SK-N-SH (cell line): ENCODE results near the gene PPP2R5C. TPM values are rescaled to one million over a fixed set of nuclear protein-coding genes. Genes with fewer than 3 reads are reported as not detected.

Source experiments
- CTCF ChIA-PET: fragments of 300-600, 350-600 bp; formaldehyde crosslinking; extraction: SDS; loops from one replicate; lab custom pipeline; 2021; lab: Yijun Ruan, JAX
- POLR2A ChIA-PET: fragments of 350-600 bp; sonication (Branson Sonifier 250); formaldehyde crosslinking; extraction: SDS; loops from one replicate; lab custom pipeline; 2020; ENCODE audit warnings: antibody characterized with exemption, inconsistent platforms; lab: Yijun Ruan, JAX
- DNase-seq: peaks from one replicate; pipeline ENCODE4 v3.0.0; 2012
- H2AFZ ChIP-seq: fragments of 200-600 bp; sonication (generic); 2 replicates; pipeline ENCODE4 v1.8.1; 2016; ENCODE audit warnings: antibody characterized with exemption, mild to moderate bottlenecking, low read depth
- H3F3A ChIP-seq: fragments of 200-600 bp; sonication (generic); replicated peaks from 2 replicates; pipeline ENCODE3; 2016; ENCODE audit warnings: antibody characterized with exemption, mild to moderate bottlenecking; ENCODE audit not compliant: insufficient read depth
- H3K27ac ChIP-seq, 2 experiments: fragments of 200-500 bp in 1 of 2; fragments of 200-600 bp in 1 of 2; sonication (Bioruptor generic) in 1 of 2; sonication (generic), shearing (Covaris generic) in 1 of 2; 2 replicates each; pipeline versions ENCODE4 v1.5.1 to v1.6.1; 2014 to 2016; ENCODE audit warnings: low read depth in 2 of 2, inconsistent platforms in 1 of 2, low read length in 1 of 2, mild to moderate bottlenecking in 1 of 2, mixed read lengths in 1 of 2
- H3K27me3 ChIP-seq: fragments of 200-600 bp; sonication (generic), shearing (Covaris generic); 2 replicates; pipeline ENCODE4 v1.6.1; 2016; ENCODE audit warnings: mixed run types; ENCODE audit not compliant: insufficient read depth
- H3K36me3 ChIP-seq, 2 experiments: fragments of 200-500 bp in 1 of 2; fragments of 200-600 bp in 1 of 2; sonication (Bioruptor generic) in 1 of 2; sonication (generic) in 1 of 2; replicated peaks in 1 of 2; 2 replicates each; pipeline versions ENCODE3 to v1.5.1; 2014 to 2016; ENCODE audit warnings: low read length in 1 of 2, mild to moderate bottlenecking in 1 of 2; ENCODE audit not compliant: insufficient read depth in 2 of 2, control insufficient read depth in 1 of 2
- H3K4me1 ChIP-seq, 2 experiments: fragments of 200-500 bp in 1 of 2; fragments of 200-600 bp in 1 of 2; sonication (Bioruptor generic) in 1 of 2; sonication (generic), shearing (Covaris generic) in 1 of 2; 2 replicates each; pipeline versions ENCODE4 v1.5.1 to v1.6.1; 2014 to 2016; ENCODE audit warnings: low read depth in 1 of 2, low read length in 1 of 2, mixed run types in 1 of 2; ENCODE audit not compliant: insufficient read depth in 2 of 2, control insufficient read depth in 1 of 2
- H3K4me2 ChIP-seq: fragments of 200-600 bp; sonication (generic), shearing (Covaris generic); 2 replicates; pipeline ENCODE4 v1.6.1; 2017; ENCODE audit warnings: mixed run types
- H3K4me3 ChIP-seq, 2 experiments: fragments of 200-500 bp in 1 of 2; fragments of 200-600 bp in 1 of 2; sonication (Bioruptor generic) in 1 of 2; sonication (generic), shearing (Covaris generic) in 1 of 2; 2 replicates each; pipeline versions ENCODE4 v1.5.1 to v1.8.1; 2014 to 2016; ENCODE audit warnings: low read depth in 2 of 2, inconsistent platforms in 1 of 2, low read length in 1 of 2, mild to moderate bottlenecking in 1 of 2, mixed read lengths in 1 of 2, moderate library complexity in 1 of 2
- H3K79me2 ChIP-seq: fragments of 200-600 bp; sonication (generic); 2 replicates; pipeline ENCODE4 v1.8.1; 2017; ENCODE audit warnings: mild to moderate bottlenecking; ENCODE audit not compliant: insufficient read depth
- H3K9ac ChIP-seq: fragments of 200-600 bp; sonication (generic); 2 replicates; pipeline ENCODE4 v1.6.1; 2017; ENCODE audit warnings: mixed run types
- H3K9me2 ChIP-seq: fragments of 200-600 bp; sonication (generic); 2 replicates; pipeline ENCODE4 v1.6.1; 2017; ENCODE audit warnings: mixed run types
- H3K9me3 ChIP-seq: fragments of 200-600 bp; sonication (generic); 2 replicates; pipeline ENCODE4 v1.6.1; 2017; ENCODE audit warnings: mixed run types, mild to moderate bottlenecking, moderate library complexity
- H4K20me1 ChIP-seq: fragments of 200-600 bp; sonication (generic); 2 replicates; pipeline ENCODE4 v1.6.1; 2017; ENCODE audit warnings: mild to moderate bottlenecking, mixed run types; ENCODE audit not compliant: insufficient read depth
- CHD2 ChIP-seq: fragments of 150-350 bp; IDR thresholded peaks from 2 replicates; pipeline ENCODE4 v1.6.1; 2018; ENCODE audit warnings: low read length; ENCODE audit not compliant: partially characterized antibody
- FOXM1 ChIP-seq: IDR thresholded peaks from 2 replicates; pipeline ENCODE4 v1.4.0; 2012; ENCODE audit warnings: low read depth, mild to moderate bottlenecking
- GATA2 ChIP-seq: sonication (generic); formaldehyde crosslinking; IDR thresholded peaks from 2 replicates; pipeline ENCODE4 v1.5.0; 2020; ENCODE audit warnings: mild to moderate bottlenecking, missing genetic modification reagents
- JUND ChIP-seq: IDR thresholded peaks from 2 replicates; pipeline ENCODE4 v1.4.0; 2012
- MEF2A ChIP-seq: IDR thresholded peaks from 2 replicates; pipeline ENCODE4 v1.4.0; 2012; ENCODE audit warnings: low read depth, borderline replicate concordance
- NFIC ChIP-seq: IDR thresholded peaks from 2 replicates; pipeline ENCODE4 v1.4.0; 2012; ENCODE audit warnings: borderline replicate concordance
- NRF1 ChIP-seq: IDR thresholded peaks from 2 replicates; pipeline ENCODE4 v1.6.1; 2012; ENCODE audit warnings: low read depth, mild to moderate bottlenecking, low read length
- POLR2AphosphoS5 ChIP-seq: IDR thresholded peaks from 2 replicates; pipeline ENCODE4 v1.6.1; 2012; ENCODE audit warnings: low read depth, low read length
- RCOR1 ChIP-seq: fragments of 150-350 bp; IDR thresholded peaks from 2 replicates; pipeline ENCODE4 v1.6.1; 2017; ENCODE audit warnings: antibody characterized with exemption, low read length
- TAF1 ChIP-seq: IDR thresholded peaks from 2 replicates; pipeline ENCODE4 v1.6.1; 2012; ENCODE audit warnings: low read depth, mild to moderate bottlenecking, low read length, moderate library complexity, borderline replicate concordance
- TEAD4 ChIP-seq: IDR thresholded peaks from 2 replicates; pipeline ENCODE4 v1.4.0; 2012; ENCODE audit warnings: mild to moderate bottlenecking, borderline replicate concordance; ENCODE audit not compliant: insufficient read depth
- YY1 ChIP-seq: IDR thresholded peaks from 2 replicates; pipeline ENCODE4 v1.4.0; 2012; ENCODE audit warnings: low read depth, mild to moderate bottlenecking
- WGBS: methylation state at CpG from one replicate; pipeline ENCODE4 v1.1.6; 2017; ENCODE audit warnings: low lambda C conversion rate; 5-methylcytosine and 5-hydroxymethylcytosine counted together
- polyA plus RNA-seq, 3 experiments: library from polyadenylated mRNA; depleted of rRNA; stranded (reverse); fragments of >200 nt; gene quantifications; 2 replicates each; pipeline ENCODE4 v1.2.3, GENCODE V29; 2012
- TF ChIP-seq, protein P1 (sequence below): IDR thresholded peaks from 2 replicates; pipeline ENCODE4 v1.4.0; 2012; ENCODE audit warnings: low read depth, borderline replicate concordance
- TF ChIP-seq, protein P2 (sequence below): fragments of 150-350 bp; IDR thresholded peaks from 2 replicates; pipeline ENCODE4 v1.6.1; 2017; ENCODE audit warnings: antibody characterized with exemption, low read length, low read depth, borderline replicate concordance
- TF ChIP-seq, protein P3 (sequence below): fragments of 150-350 bp; IDR thresholded peaks from 2 replicates; pipeline ENCODE4 v1.6.1; 2016; ENCODE audit warnings: mild to moderate bottlenecking, low read depth, low read length
- TF ChIP-seq, protein P4 (sequence below): IDR thresholded peaks from 2 replicates; pipeline ENCODE4 v1.4.0; 2012; ENCODE audit warnings: low read depth, borderline replicate concordance

Gene PPP2R5C
- polyA plus RNA-seq, 1 of the 3 experiments (the other 2 are of a cell fraction), result 43.7 TPM

DNA sequence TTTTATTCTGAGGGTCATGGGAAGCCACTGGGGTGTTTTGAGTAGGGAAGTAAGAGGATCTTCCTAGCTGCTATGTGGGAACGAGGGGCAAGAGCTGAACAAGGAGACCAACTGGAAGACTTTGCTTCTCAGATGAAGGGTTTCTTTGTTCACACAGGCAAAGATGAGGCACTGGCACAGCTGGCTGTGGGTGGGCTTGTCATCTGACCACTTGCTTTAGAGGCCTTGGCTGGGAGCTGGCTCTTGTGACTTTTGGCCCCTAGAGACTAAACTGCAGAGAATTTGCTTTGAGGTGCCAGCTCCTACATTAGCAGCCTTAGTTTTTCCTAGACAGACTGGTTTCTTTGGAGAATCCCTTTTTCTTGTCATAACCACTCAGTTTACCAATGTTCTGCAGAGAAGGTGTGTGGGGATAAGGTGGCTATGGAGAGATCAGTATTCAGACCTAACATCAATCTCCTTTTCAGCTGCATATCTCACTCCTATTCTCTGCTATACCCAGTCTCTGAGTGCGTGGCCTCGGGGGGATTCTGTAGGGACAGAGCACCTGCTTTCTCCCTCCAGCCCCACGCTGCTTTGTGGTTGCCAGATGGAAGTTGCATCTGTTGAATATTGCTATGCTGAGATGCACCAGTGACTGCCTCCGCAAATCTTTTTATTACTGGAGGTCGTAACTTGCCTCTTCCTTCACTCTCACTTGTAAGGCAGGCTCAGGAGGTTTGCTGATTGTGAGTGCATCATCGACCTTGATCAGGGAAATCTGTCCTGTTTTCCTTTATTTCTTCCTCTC is 12.7 kb downstream of the PPP2R5C start:
- DNase-seq, result no peak
- TF ChIP-seq NRF1 (no peak), TAF1 (no peak), FOXM1 (no peak), JUND (no peak), MEF2A (no peak), GATA2 (no peak), TEAD4 (no peak), YY1 (no peak), CHD2 (no peak), POLR2AphosphoS5 (no peak), NFIC (no peak), RCOR1 (no peak)
- TF ChIP-seq, protein P1, sequence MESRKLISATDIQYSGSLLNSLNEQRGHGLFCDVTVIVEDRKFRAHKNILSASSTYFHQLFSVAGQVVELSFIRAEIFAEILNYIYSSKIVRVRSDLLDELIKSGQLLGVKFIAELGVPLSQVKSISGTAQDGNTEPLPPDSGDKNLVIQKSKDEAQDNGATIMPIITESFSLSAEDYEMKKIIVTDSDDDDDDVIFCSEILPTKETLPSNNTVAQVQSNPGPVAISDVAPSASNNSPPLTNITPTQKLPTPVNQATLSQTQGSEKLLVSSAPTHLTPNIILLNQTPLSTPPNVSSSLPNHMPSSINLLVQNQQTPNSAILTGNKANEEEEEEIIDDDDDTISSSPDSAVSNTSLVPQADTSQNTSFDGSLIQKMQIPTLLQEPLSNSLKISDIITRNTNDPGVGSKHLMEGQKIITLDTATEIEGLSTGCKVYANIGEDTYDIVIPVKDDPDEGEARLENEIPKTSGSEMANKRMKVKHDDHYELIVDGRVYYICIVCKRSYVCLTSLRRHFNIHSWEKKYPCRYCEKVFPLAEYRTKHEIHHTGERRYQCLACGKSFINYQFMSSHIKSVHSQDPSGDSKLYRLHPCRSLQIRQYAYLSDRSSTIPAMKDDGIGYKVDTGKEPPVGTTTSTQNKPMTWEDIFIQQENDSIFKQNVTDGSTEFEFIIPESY, result no peak
- TF ChIP-seq, protein P2, sequence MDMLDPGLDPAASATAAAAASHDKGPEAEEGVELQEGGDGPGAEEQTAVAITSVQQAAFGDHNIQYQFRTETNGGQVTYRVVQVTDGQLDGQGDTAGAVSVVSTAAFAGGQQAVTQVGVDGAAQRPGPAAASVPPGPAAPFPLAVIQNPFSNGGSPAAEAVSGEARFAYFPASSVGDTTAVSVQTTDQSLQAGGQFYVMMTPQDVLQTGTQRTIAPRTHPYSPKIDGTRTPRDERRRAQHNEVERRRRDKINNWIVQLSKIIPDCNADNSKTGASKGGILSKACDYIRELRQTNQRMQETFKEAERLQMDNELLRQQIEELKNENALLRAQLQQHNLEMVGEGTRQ, result no peak
- TF ChIP-seq, protein P3, sequence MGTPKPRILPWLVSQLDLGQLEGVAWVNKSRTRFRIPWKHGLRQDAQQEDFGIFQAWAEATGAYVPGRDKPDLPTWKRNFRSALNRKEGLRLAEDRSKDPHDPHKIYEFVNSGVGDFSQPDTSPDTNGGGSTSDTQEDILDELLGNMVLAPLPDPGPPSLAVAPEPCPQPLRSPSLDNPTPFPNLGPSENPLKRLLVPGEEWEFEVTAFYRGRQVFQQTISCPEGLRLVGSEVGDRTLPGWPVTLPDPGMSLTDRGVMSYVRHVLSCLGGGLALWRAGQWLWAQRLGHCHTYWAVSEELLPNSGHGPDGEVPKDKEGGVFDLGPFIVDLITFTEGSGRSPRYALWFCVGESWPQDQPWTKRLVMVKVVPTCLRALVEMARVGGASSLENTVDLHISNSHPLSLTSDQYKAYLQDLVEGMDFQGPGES, result no peak
- TF ChIP-seq, protein P4, sequence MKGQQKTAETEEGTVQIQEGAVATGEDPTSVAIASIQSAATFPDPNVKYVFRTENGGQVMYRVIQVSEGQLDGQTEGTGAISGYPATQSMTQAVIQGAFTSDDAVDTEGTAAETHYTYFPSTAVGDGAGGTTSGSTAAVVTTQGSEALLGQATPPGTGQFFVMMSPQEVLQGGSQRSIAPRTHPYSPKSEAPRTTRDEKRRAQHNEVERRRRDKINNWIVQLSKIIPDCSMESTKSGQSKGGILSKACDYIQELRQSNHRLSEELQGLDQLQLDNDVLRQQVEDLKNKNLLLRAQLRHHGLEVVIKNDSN, result no peak
- Histone ChIP-seq H3K9me2 (no peaks in the 10 kb centered on the region), H4K20me1 (peaks cover 6% of the 10 kb centered on the region; the same call in 1 of the 2 replicates), H3K4me2 (no peak overlapping the region), H3K36me3 (peaks cover 0 to 7% of the 10 kb centered on the region in 2 experiments), H3K27me3 (no peaks in the 10 kb centered on the region), H2AFZ (no peak overlapping the region), H3K4me3 (no peak overlapping the region), H3F3A (peaks cover 4% of the 10 kb centered on the region), H3K79me2 (peaks cover 4% of the 10 kb centered on the region; the same call in 1 of the 2 replicates), H3K27ac (peak overlapping the region in 1 of 2 experiments; percentile 51; a peak in 1 of 4 replicates), H3K9me3 (no peaks in the 10 kb centered on the region), H3K9ac (no peak overlapping the region), H3K4me1 (peaks cover 0 to 27% of the 10 kb centered on the region in 2 experiments; a peak in 1 of 4 replicates)
- ChIA-PET CTCF (interaction anchor here (0.9 to 5.5 kb wide), 3 partner anchors 13 to 116 kb away, joined by 3 to 45 read pairs (median 3); partner anchors contain the start of gene PPP2R5C), POLR2A (interaction anchor here (0.8 to 1.3 kb wide), 2 partner anchors 36 to 38 kb away, joined by 3 to 4 read pairs; no protein-coding TSS in a partner anchor)
- WGBS, result 72% methylated on average over 7 of the region's 7 CpGs
